HG03103 (cell line): ENCODE data around the gene P3H2.
"Not testable (repeated sequence)": the region's sequence is repeated elsewhere in the genome, so short reads cannot be mapped to it uniquely, and the experiment has no call there.

Experiments used
- ATAC-seq: cut with Tn5 transposase; IDR thresholded peaks from one replicate; pipeline ENCODE4 v1.9.1; 2021; ENCODE audit warnings: low read depth; ENCODE audit not compliant: unreplicated experiment

Gene P3H2

GRCh38 chr3:189999718-190000117 lies 121.0 kb downstream of the P3H2 start:
- no peak for ATAC-seq

- no peak for ATAC-seq
Measured at GRCh38 chr3:189995129-189995528, 125.6 kb downstream of the P3H2 start.

- ATAC-seq = no peak
Measured at GRCh38 chr3:189990826-189991225, 129.9 kb downstream of the P3H2 start.

GRCh38 chr3:189988854-189989253 lies 131.8 kb downstream of the P3H2 start:
- ATAC-seq = no peak

- ATAC-seq = no peak
Measured at GRCh38 chr3:189988322-189988721, 132.4 kb downstream of the P3H2 start.

GRCh38 chr3:189985948-189986347 lies 134.7 kb downstream of the P3H2 start:
- ATAC-seq = no peak

- no peak for ATAC-seq
Measured at GRCh38 chr3:189983612-189984011, 137.1 kb downstream of the P3H2 start.

GRCh38 chr3:189982321-189982945 lies 138.3 kb downstream of the P3H2 start:
- ATAC-seq = no peak

- no peak for ATAC-seq
Measured at GRCh38 chr3:189981668-189982067, 139.0 kb downstream of the P3H2 start.

- no peak for ATAC-seq
Measured at GRCh38 chr3:189978753-189979152, 141.9 kb downstream of the P3H2 start.

GRCh38 chr3:189977174-189977573 lies 143.5 kb downstream of the P3H2 start:
- no peak for ATAC-seq

GRCh38 chr3:189975391-189975990 lies 145.2 kb downstream of the P3H2 start:
- no peak for ATAC-seq

GRCh38 chr3:189974359-189974758 lies 146.3 kb downstream of the P3H2 start:
- ATAC-seq = no peak

GRCh38 chr3:189967254-189967865 lies 153.3 kb downstream of the P3H2 start:
- peak; percentile 67 for ATAC-seq

- ATAC-seq = no peak
Measured at GRCh38 chr3:189966843-189967242, 153.9 kb downstream of the P3H2 start.

- no peak for ATAC-seq
Measured at GRCh38 chr3:189964623-189965332, 155.9 kb downstream of the P3H2 start.

- ATAC-seq = no peak
Measured at GRCh38 chr3:189962466-189962865, 158.2 kb downstream of the P3H2 start.

GRCh38 chr3:189961522-189962161 lies 159.1 kb downstream of the P3H2 start:
- ATAC-seq = peak; percentile 66

- ATAC-seq = not testable (repeated sequence)
Measured at GRCh38 chr3:189961086-189961485, 159.6 kb downstream of the P3H2 start.

GRCh38 chr3:189954733-189955665 lies 165.7 kb downstream of the P3H2 start:
- no peak for ATAC-seq
